Neural cell (in vitro differentiated cells): ENCODE data around the gene FHOD3.

Experiments used
- CTCF ChIP-seq: fragments of 450-650 bp; IDR thresholded peaks from 2 replicates; pipeline ENCODE4 v1.5.1; 2014; ENCODE audit warnings: antibody characterized with exemption, mild to moderate bottlenecking, moderate library complexity; ENCODE audit not compliant: poor library complexity, severe bottlenecking
- EP300 ChIP-seq: fragments of 450-650 bp; conservative IDR thresholded peaks from 2 replicates; pipeline ENCODE4 v1.6.1; 2014; ENCODE audit warnings: antibody characterized with exemption, mild to moderate bottlenecking, moderate library complexity; ENCODE audit not compliant: poor library complexity, severe bottlenecking
- EZH2 ChIP-seq: fragments of 200-600, 300-800 bp; shearing (Covaris generic), sonication (generic); IDR thresholded peaks from 2 replicates; pipeline ENCODE4 v1.6.1; 2014; ENCODE audit warnings: antibody characterized with exemption, low read length, borderline replicate concordance, mild to moderate bottlenecking; ENCODE audit not compliant: insufficient read depth, poor library complexity, severe bottlenecking
- MXI1 ChIP-seq: fragments of 450-650 bp; conservative IDR thresholded peaks from 2 replicates; pipeline ENCODE4 v1.6.1; 2014; ENCODE audit warnings: antibody characterized with exemption, mild to moderate bottlenecking; ENCODE audit not compliant: poor library complexity, severe bottlenecking
- POLR2AphosphoS5 ChIP-seq: IDR thresholded peaks from 2 replicates; pipeline ENCODE4 v1.6.1; 2012
- RAD21 ChIP-seq: fragments of 450-650 bp; conservative IDR thresholded peaks from 2 replicates; pipeline ENCODE4 v1.6.1; 2014; ENCODE audit warnings: antibody characterized with exemption, mild to moderate bottlenecking, moderate library complexity
- SMC3 ChIP-seq: fragments of 450-650 bp; conservative IDR thresholded peaks from 2 replicates; pipeline ENCODE4 v1.6.1; 2014; ENCODE audit warnings: antibody characterized with exemption, mild to moderate bottlenecking, moderate library complexity; ENCODE audit not compliant: poor library complexity

GRCh38 chr18:36399055-36399454 is 101.5 kb downstream of the FHOD3 start:
- TF ChIP-seq CTCF (no peak), MXI1 (no peak), EZH2 (no peak), SMC3 (no peak), POLR2AphosphoS5 (no peak), RAD21 (no peak), EP300 (no peak)
